Osteocyte (in vitro differentiated cells): ENCODE data around the gene FAM3B. TPM values are rescaled to one million over a fixed set of nuclear protein-coding genes. Genes with fewer than 3 reads are reported as not detected.

ENCODE experiments used
- DNase-seq: peaks from one replicate; pipeline ENCODE4 v3.0.0; 2021; ENCODE audit warnings: mixed read lengths; ENCODE audit not compliant: unreplicated experiment; ENCODE audit errors: extremely low spot score
- H3K27ac Mint-ChIP-seq: one replicate; pipeline ENCODE4 v1.8.0; 2021; ENCODE audit warnings: mild to moderate bottlenecking, mixed read lengths; ENCODE audit not compliant: unreplicated experiment
- H3K27me3 Mint-ChIP-seq: one replicate; pipeline ENCODE4 v1.8.0; 2021; ENCODE audit warnings: mixed read lengths; ENCODE audit not compliant: unreplicated experiment
- H3K36me3 Mint-ChIP-seq: one replicate; pipeline ENCODE4 v1.8.0; 2021; ENCODE audit warnings: mixed read lengths; ENCODE audit not compliant: unreplicated experiment
- H3K4me1 Mint-ChIP-seq: one replicate; pipeline ENCODE4 v1.8.0; 2021; ENCODE audit warnings: mixed read lengths; ENCODE audit not compliant: unreplicated experiment
- H3K4me3 Mint-ChIP-seq: one replicate; pipeline ENCODE4 v1.8.0; 2021; ENCODE audit warnings: mild to moderate bottlenecking, moderate library complexity, mixed read lengths; ENCODE audit not compliant: unreplicated experiment
- H3K9me3 Mint-ChIP-seq: one replicate; pipeline ENCODE4 v1.8.0; 2021; ENCODE audit warnings: mixed read lengths; ENCODE audit not compliant: unreplicated experiment
- total RNA-seq: library from RNA; stranded (reverse); gene quantifications from 2 replicates; pipeline ENCODE4 v1.2.1, GENCODE V29; 2021
- TF ChIP-seq, protein P1 (sequence below): fragments of 200-600 bp; sonication (generic); IDR thresholded peaks from 2 replicates; pipeline ENCODE4 v1.5.0; 2021; ENCODE audit warnings: antibody characterized with exemption, mild to moderate bottlenecking, moderate library complexity

Gene FAM3B
- total RNA-seq, 1 donor from 2014 or later, result not detected

DNA sequence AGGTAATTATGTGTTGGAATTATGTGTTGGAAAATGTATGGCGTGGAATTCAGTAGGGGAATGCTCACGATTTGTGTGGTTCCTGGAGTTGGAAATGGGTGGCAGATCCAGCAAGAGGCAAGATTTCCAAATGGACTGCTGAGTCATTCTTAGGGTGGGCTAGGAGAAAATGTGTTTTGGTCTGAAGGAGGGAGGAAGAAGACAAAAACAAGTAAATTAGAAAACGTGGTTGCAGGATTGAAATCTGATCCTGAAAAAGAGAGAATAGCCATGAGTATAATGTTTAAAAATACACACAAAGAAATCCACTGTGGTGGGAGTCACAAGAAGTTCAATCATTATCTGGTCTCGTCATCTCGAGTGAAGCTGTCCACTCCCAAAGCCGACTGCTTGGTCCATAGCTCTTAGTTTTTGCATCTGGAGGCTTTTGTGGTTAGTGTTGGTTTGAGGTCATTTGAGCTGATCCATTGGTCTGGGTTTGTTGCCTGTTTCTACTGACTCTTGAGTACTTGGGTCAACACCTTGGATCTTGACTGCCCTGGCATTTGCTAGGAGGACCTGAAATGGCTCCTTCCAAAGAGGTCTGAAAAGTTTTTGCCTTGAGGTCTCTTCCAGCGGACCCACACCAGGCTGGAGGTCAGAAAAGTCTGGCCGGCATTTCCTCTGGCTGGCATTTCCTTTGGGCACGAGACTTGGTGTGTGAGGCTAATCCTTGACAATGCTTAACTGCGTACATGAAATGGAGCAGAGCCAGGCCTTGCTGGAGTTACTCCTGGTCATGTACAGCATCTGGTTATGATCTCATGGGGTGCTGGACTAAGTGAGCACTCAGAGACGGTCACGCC, 54.5 kb downstream of the FAM3B start:
- H3K27ac Mint-ChIP-seq, result no peak overlapping the region
- no peaks in the 10 kb centered on the region for H3K9me3 Mint-ChIP-seq
- H3K4me1 Mint-ChIP-seq, result no peaks in the 10 kb centered on the region
- H3K36me3 Mint-ChIP-seq, result no peaks in the 10 kb centered on the region
- peaks cover 15% of the 10 kb centered on the region for H3K27me3 Mint-ChIP-seq
- TF ChIP-seq, protein P1, sequence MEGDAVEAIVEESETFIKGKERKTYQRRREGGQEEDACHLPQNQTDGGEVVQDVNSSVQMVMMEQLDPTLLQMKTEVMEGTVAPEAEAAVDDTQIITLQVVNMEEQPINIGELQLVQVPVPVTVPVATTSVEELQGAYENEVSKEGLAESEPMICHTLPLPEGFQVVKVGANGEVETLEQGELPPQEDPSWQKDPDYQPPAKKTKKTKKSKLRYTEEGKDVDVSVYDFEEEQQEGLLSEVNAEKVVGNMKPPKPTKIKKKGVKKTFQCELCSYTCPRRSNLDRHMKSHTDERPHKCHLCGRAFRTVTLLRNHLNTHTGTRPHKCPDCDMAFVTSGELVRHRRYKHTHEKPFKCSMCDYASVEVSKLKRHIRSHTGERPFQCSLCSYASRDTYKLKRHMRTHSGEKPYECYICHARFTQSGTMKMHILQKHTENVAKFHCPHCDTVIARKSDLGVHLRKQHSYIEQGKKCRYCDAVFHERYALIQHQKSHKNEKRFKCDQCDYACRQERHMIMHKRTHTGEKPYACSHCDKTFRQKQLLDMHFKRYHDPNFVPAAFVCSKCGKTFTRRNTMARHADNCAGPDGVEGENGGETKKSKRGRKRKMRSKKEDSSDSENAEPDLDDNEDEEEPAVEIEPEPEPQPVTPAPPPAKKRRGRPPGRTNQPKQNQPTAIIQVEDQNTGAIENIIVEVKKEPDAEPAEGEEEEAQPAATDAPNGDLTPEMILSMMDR, result no peak
- H3K4me3 Mint-ChIP-seq, result no peak overlapping the region
- DNase-seq, result no peak

DNA sequence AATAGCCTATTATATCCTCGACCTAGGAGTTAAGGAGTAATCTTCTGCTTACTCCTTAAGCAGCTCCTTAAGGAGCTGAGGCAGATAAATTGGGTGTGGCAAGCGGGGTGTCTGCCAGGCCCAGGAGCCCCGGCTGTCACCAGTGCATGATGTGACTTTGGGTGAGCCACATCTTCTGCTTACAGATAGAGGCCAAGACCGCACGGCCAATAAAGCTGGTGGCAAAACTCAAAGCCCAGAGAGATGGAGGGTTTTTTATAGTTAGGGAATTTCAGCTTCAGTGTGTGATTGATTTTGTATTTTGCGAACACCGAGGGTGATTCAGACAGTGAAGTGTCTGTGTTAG, 55.1 kb downstream of the FAM3B start:
- no peaks in the 10 kb centered on the region for H3K36me3 Mint-ChIP-seq
- peaks cover 14% of the 10 kb centered on the region for H3K27me3 Mint-ChIP-seq
- H3K9me3 Mint-ChIP-seq, result no peaks in the 10 kb centered on the region
- no peaks in the 10 kb centered on the region for H3K4me1 Mint-ChIP-seq
- TF ChIP-seq, protein P1, result no peak
- no peak overlapping the region for H3K4me3 Mint-ChIP-seq
- DNase-seq, result no peak
- H3K27ac Mint-ChIP-seq, result no peak overlapping the region

DNA sequence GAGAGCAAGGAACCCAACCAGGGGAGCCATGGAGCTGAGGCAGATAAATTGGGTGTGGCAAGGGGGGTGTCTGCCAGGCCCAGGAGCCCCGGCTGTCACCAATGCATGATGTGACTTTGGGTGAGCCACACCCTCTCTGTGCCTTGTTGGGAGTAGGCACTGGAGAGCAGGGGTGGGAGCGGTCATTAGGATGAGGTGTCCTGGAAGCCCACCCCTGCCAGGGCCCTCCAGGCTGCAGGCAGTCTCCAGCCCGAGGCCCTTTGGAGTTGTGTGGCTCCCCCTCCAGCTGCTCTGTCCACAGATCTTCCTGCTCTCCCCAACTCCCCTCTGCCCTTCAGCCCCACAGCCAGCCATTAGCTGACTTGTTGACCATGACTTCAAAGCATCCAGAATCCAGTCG, 56.7 kb downstream of the FAM3B start:
- H3K27me3 Mint-ChIP-seq, result peaks cover 3% of the 10 kb centered on the region
- no peaks in the 10 kb centered on the region for H3K36me3 Mint-ChIP-seq
- DNase-seq, result no peak
- H3K27ac Mint-ChIP-seq, result no peak overlapping the region
- TF ChIP-seq, protein P1, result no peak
- H3K4me1 Mint-ChIP-seq, result no peaks in the 10 kb centered on the region
- H3K9me3 Mint-ChIP-seq, result no peaks in the 10 kb centered on the region
- H3K4me3 Mint-ChIP-seq, result no peak overlapping the region

DNA sequence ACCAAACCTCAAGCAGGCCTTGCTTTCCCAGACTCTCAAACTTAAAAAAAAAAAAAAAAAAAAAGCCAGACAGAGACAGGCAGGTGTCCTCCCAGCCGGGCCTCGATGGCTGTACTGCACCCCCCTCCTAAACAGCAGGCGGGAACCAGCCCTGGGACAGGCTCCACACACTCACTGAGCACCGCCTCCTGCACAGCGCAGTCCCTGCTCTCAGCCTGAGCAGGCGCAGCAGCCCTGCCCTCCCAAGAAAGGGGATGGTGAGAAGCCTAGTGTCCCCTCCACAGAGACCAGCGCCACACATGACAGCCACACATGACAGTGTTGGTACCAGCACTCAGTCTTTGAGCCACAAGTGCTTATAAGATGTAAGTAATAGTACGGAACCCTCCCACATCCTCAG, 57.2 kb downstream of the FAM3B start:
- H3K4me3 Mint-ChIP-seq, result no peak overlapping the region

DNA sequence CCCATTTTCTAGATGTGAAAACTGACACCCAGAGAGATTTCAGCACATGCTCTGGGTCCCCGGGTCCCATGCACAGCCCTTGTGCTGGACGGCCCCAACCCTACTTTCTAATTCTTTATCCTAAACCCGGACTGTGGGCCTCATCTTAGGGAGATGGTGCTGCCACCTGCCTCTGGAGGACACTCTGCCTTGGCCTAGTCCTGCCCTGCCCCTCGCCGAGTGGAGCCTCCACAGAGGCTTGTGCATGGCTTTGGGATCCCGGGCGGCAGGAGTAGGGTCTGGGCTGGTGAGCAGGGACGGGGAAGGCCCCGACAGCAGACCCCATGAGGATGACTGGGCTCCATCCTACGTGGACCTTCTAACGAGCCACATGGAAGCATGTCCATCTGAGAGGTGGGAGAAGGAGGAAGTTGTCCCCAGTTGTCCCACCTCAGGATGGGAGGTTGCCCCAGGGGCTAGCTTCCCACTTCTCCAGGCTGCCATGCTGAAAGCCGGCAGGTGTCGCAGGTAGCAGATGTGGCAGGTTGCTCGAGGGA, 57.6 kb downstream of the FAM3B start:
- no peaks in the 10 kb centered on the region for H3K4me1 Mint-ChIP-seq
- H3K27ac Mint-ChIP-seq, result no peak overlapping the region
- H3K27me3 Mint-ChIP-seq, result peaks cover 3% of the 10 kb centered on the region
- H3K9me3 Mint-ChIP-seq, result no peaks in the 10 kb centered on the region
- TF ChIP-seq, protein P1, result no peak
- no peaks in the 10 kb centered on the region for H3K36me3 Mint-ChIP-seq
- DNase-seq, result no peak
- H3K4me3 Mint-ChIP-seq, result no peak overlapping the region

More for the DNA sequence above, 57.2 kb downstream of the FAM3B start:
- no peaks in the 10 kb centered on the region for H3K9me3 Mint-ChIP-seq
- no peak for DNase-seq
- TF ChIP-seq, protein P1, result no peak
- H3K27ac Mint-ChIP-seq, result no peak overlapping the region
- H3K27me3 Mint-ChIP-seq, result peaks cover 3% of the 10 kb centered on the region
- no peaks in the 10 kb centered on the region for H3K4me1 Mint-ChIP-seq
- no peaks in the 10 kb centered on the region for H3K36me3 Mint-ChIP-seq
